HepG2 (cell line): ENCODE data around the gene ZPR1. TPM values are rescaled to one million over a fixed set of nuclear protein-coding genes. Genes with fewer than 3 reads are reported as not detected.

Experiments used
- CTCF ChIP-seq: sonication (generic); formaldehyde crosslinking; IDR thresholded peaks from 2 replicates; pipeline ENCODE4 v1.5.0; 2020; ENCODE audit warnings: mild to moderate bottlenecking, missing genetic modification reagents, moderate library complexity
- DNMT1 ChIP-seq: sonication (generic); formaldehyde crosslinking; IDR thresholded peaks from 2 replicates; pipeline ENCODE4 v1.5.1; 2020; ENCODE audit warnings: mild to moderate bottlenecking, missing genetic modification reagents
- GTF2F1 ChIP-seq: fragments of 150-350 bp; IDR thresholded peaks from 2 replicates; pipeline ENCODE4 v1.6.1; 2014; ENCODE audit warnings: low read length
- HDAC2 ChIP-seq: sonication (generic); formaldehyde crosslinking; IDR thresholded peaks from 2 replicates; pipeline ENCODE4 v1.4.0; 2020; ENCODE audit warnings: missing genetic modification reagents
- IRF1 ChIP-seq: sonication (generic); formaldehyde crosslinking; IDR thresholded peaks from 2 replicates; pipeline ENCODE4 v1.4.0; 2020; ENCODE audit warnings: low read depth, mild to moderate bottlenecking, missing genetic modification reagents
- NCOR1 ChIP-seq: fragments of 200-600 bp; sonication (generic); IDR thresholded peaks from 2 replicates; pipeline ENCODE4 v1.7.0; 2017; ENCODE audit warnings: antibody characterized with exemption, low read length, borderline replicate concordance
- PAF1 ChIP-seq: IDR thresholded peaks from 2 replicates; pipeline ENCODE4 v1.6.1; 2016; ENCODE audit warnings: missing genetic modification reagents, missing compliant biosample characterization
- RARG ChIP-seq: sonication (generic); formaldehyde crosslinking; IDR thresholded peaks from 2 replicates; pipeline ENCODE4 v1.4.0; 2020; ENCODE audit warnings: low read depth, mild to moderate bottlenecking, missing genetic modification reagents
- SRF ChIP-seq: IDR thresholded peaks from 2 replicates; pipeline ENCODE4 v1.6.1; 2011; ENCODE audit warnings: mild to moderate bottlenecking, low read depth, low read length, moderate library complexity
- SYNCRIP ChIP-seq: fragments of 200-400 bp; formaldehyde crosslinking; IDR thresholded peaks from 2 replicates; pipeline ENCODE4 v1.6.1; 2018; ENCODE audit warnings: mild to moderate bottlenecking, low read depth, low read length; ENCODE audit not compliant: insufficient read depth
- TFDP2 ChIP-seq: sonication (generic); formaldehyde crosslinking; IDR thresholded peaks from 2 replicates; pipeline ENCODE4 v1.4.0; 2020; ENCODE audit warnings: missing genetic modification reagents
- UBTF ChIP-seq: sonication (generic); formaldehyde crosslinking; IDR thresholded peaks from 2 replicates; pipeline ENCODE4 v1.4.0; 2020; ENCODE audit warnings: mild to moderate bottlenecking, missing genetic modification reagents
- XRCC5 ChIP-seq: fragments of 200-400 bp; formaldehyde crosslinking; optimal IDR thresholded peaks from 2 replicates; pipeline ENCODE3; 2017; ENCODE audit warnings: mild to moderate bottlenecking, low read length
- ZBTB34 ChIP-seq: sonication (generic); formaldehyde crosslinking; IDR thresholded peaks from 2 replicates; pipeline ENCODE4 v1.8.0; 2022; ENCODE audit warnings: mild to moderate bottlenecking, missing genetic modification reagents
- ZKSCAN5 ChIP-seq: sonication (generic); formaldehyde crosslinking; IDR thresholded peaks from 2 replicates; pipeline ENCODE4 v1.5.1; 2020; ENCODE audit warnings: mild to moderate bottlenecking, missing genetic modification reagents
- ZNF281 ChIP-seq: sonication (generic); formaldehyde crosslinking; IDR thresholded peaks from 2 replicates; pipeline ENCODE4 v1.4.0; 2020; ENCODE audit warnings: missing genetic modification reagents, borderline replicate concordance
- ZNF570 ChIP-seq: sonication (generic); formaldehyde crosslinking; IDR thresholded peaks from 2 replicates; pipeline ENCODE4 v1.4.0; 2020; ENCODE audit warnings: mild to moderate bottlenecking, missing genetic modification reagents, borderline replicate concordance
- ZNF878 ChIP-seq: sonication (generic); formaldehyde crosslinking; IDR thresholded peaks from 2 replicates; pipeline ENCODE4 v1.8.1; 2023; ENCODE audit warnings: mild to moderate bottlenecking, missing genetic modification reagents, moderate library complexity
- polyA plus RNA-seq, 8 experiments: library from polyadenylated mRNA; depleted of rRNA in 3 of 8; stranded (reverse) in 7 of 8; unstranded in 1 of 8; fragments of >200 nt; fragmentation: Illumina TruSeq in 4 of 8; extraction: Trizol in 4 of 8; gene quantifications; 2 replicates each; pipeline versions ENCODE4 v1.2.1 to v1.2.3, GENCODE V29; 2011 to 2016; ENCODE audit warnings: low read depth in 4 of 8, missing spikeins in 1 of 8, mixed read lengths in 1 of 8; ENCODE audit not compliant: insufficient read depth in 1 of 8
- total RNA-seq, 5 experiments: library from RNA; depleted of rRNA; stranded (reverse); fragments of >200 nt; fragmentation: Illumina TruSeq; extraction: Trizol; gene quantifications; 2 replicates each; pipeline ENCODE4 v1.2.3, GENCODE V29; 2016; ENCODE audit warnings: low read depth in 1 of 5

ZPR1 gene
- total and polyA plus RNA-seq, 2 of the 13 experiments (the other 11 are each of a cell fraction or from before 2014, with no cell fraction given): 40.0 to 79.3 TPM

- TF ChIP-seq IRF1 (CRISPR knock-in tag) (no peak), ZNF878 (no peak), ZNF281 (peak; percentile 78; the same call in 1 of the 2 replicates), ZKSCAN5 (CRISPR knock-in tag) (no peak), DNMT1 (CRISPR knock-in tag) (no peak), RARG (CRISPR knock-in tag) (no peak), ZBTB34 (CRISPR knock-in tag) (peak; percentile 81; the same call in 1 of the 2 replicates), SRF (no peak), XRCC5 (peak; percentile 26), HDAC2 (CRISPR knock-in tag) (peak; percentile 96), NCOR1 (peak; percentile 99), TFDP2 (CRISPR knock-in tag) (no peak), GTF2F1 (no peak), UBTF (CRISPR knock-in tag) (peak; percentile 44), SYNCRIP (no peak), ZNF570 (CRISPR knock-in tag) (no peak), CTCF (CRISPR knock-in tag) (0 out of 2 replicates have a peak, but pooled peaks have one; percentile 13), PAF1 (CRISPR knock-in tag) (no peak)
These were observed 20.7 kb upstream of the ZPR1 start (continued) for GRCh38 chr11:116808262-116809175.
